ENCODE data around the gene ADIPOQ.

DNA sequence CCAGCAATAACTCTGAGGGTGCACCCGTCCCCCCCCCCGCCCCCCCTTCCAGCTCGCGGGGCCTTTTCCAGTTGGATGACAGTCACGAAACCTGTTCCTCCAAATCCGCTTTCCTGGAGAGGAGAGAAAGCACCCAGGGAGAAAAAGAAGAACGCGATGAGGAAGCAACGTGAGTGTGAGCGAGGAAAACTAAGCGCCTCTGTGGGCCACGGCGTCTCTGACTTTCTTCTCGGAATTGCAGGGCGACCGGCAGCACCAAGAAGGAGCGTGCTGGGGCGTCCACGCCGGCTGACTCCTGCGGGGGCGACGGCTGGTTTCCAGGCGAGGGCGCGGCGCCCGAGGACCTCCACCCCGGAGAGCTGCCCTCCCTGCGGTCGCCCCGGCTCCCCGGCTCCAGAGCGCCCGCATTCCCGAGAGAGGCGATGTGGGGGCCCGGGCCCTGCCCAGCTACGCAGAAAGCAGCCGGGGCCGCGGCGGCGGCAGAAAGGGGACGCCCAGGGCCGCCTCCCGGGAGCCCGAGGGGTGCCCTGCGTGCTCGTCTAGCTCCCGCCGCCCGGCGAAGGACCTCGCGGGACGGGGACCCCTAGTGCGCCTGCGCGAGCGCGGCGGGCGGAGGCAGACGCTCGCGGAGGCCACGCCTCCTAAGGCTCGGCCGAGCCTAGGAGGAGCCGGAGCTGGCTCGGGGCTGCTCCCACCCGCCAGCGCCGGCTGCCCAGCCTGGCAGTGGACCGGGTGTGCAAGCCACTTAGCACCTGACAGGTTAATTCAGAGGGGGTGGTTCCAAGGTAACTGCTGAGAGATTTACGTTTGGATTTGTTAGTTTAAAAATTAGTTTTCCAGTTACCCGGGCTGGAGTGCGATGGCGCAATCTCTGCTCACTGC lies 15.3 kb upstream of the ADIPOQ start:
- no peak for TF ChIP-seq EZH2phosphoT487 (IDR thresholded peaks at IDR 0.05; ENCODE audit: low read depth, severe bottlenecking, unreplicated experiment)
- TF ChIP-seq, protein P1, sequence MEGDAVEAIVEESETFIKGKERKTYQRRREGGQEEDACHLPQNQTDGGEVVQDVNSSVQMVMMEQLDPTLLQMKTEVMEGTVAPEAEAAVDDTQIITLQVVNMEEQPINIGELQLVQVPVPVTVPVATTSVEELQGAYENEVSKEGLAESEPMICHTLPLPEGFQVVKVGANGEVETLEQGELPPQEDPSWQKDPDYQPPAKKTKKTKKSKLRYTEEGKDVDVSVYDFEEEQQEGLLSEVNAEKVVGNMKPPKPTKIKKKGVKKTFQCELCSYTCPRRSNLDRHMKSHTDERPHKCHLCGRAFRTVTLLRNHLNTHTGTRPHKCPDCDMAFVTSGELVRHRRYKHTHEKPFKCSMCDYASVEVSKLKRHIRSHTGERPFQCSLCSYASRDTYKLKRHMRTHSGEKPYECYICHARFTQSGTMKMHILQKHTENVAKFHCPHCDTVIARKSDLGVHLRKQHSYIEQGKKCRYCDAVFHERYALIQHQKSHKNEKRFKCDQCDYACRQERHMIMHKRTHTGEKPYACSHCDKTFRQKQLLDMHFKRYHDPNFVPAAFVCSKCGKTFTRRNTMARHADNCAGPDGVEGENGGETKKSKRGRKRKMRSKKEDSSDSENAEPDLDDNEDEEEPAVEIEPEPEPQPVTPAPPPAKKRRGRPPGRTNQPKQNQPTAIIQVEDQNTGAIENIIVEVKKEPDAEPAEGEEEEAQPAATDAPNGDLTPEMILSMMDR (IDR thresholded peaks at IDR 0.05; ENCODE audit: poor library complexity) = no peak

All from hepatocyte (in vitro differentiated cells).